ENCODE results near the gene RRP8.

Gene RRP8

DNA sequence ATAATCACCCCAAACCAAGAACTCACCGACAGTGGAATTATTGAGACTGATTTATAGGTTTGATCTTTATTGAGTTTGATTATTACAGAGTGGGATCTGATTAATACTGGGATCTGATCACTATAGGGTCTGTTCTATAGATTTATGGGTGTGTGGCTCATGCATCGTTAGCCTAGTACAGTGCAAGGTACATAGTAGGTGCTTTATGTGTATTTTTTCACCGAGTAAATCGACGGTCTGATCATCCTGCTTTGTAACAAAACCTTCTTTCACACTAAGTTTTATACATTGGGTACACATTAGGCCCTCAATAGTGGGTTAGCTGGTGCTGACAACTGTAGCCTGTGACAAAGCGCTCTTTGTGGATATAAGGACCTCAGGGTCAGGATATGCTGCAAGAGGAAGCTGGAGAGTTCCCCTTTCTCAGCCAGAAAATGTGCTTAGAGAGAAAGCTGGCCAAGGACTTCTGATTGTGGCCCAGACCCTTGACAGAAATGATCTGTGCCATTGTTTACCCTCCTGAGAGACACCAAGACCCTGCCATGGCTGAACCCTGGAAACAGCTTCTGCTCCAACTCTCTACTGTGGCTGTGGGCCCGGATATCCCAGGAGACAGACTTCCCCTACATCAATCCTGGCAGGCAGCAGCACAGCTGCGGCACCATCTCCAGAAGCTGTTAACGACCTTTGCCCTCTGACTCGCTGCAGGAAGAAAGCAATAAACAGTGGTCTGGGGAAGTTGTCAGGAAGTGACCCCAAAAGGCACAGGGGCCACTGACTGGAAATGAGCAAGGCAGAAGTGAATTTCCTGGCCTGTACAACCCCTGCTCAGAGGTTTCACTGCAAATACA lies 31.9 kb upstream of the RRP8 start:
- Histone ChIP-seq H3K4me1 (peaks cover 28 to 66% (median 48%) of the 10 kb centered on the region in 10 experiments), H3K9ac (peak overlapping the region; percentile 22 to 80 (median 66); a peak in 21 of 22 replicates), H3K27me3 (no peaks in the 10 kb centered on the region), H3K27ac (peak overlapping the region; percentile 44 to 93 (median 81); a peak in 21 of 22 replicates), H4K20me1 (peaks cover 0 to 15% (median 0%) of the 10 kb centered on the region in 11 experiments; a peak in 2 of 22 replicates), H3K4me2 (peak overlapping the region; percentile 61 to 89 (median 75)), H3K4me3 (peak overlapping the region in 2 of 10 experiments; percentile 9 to 10; a peak in 1 of 20 replicates), H3K9me3 (replicated peaks in 1 of 11) (no peaks in the 10 kb centered on the region), H3K36me3 (peaks cover 0 to 66% (median 51%) of the 10 kb centered on the region in 11 experiments; a peak in 20 of 22 replicates)
- peak in 2 of 11 experiments; percentile 11 to 46; a peak in 1 of 22 replicates for TF ChIP-seq Cebpa-rat (IDR thresholded peaks at IDR 0.05)

DNA sequence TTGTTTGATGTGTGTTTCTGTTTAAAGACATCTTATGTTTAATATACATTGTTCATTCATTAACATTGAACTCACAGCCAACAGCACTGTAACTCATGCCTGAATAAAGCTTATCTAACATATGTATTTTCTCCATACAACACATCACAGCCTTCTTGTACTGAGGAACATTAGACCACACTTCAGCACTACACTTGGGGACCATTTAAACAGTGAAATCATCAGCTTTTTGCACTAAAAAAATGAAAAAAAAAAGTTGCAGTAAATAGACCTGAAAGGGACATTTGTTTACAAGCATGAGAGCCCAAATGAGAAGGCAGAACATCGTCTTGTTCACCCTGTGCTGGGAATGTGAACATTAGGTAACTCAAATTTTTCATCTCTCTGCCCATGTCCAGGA lies 31.1 kb upstream of the RRP8 start:
- peak overlapping the region in 7 of 11 experiments; percentile 61 to 89 (median 76); a peak in 14 of 22 replicates for H3K4me2 ChIP-seq
- TF ChIP-seq Cebpa-rat (IDR thresholded peaks at IDR 0.05), result no peak

DNA sequence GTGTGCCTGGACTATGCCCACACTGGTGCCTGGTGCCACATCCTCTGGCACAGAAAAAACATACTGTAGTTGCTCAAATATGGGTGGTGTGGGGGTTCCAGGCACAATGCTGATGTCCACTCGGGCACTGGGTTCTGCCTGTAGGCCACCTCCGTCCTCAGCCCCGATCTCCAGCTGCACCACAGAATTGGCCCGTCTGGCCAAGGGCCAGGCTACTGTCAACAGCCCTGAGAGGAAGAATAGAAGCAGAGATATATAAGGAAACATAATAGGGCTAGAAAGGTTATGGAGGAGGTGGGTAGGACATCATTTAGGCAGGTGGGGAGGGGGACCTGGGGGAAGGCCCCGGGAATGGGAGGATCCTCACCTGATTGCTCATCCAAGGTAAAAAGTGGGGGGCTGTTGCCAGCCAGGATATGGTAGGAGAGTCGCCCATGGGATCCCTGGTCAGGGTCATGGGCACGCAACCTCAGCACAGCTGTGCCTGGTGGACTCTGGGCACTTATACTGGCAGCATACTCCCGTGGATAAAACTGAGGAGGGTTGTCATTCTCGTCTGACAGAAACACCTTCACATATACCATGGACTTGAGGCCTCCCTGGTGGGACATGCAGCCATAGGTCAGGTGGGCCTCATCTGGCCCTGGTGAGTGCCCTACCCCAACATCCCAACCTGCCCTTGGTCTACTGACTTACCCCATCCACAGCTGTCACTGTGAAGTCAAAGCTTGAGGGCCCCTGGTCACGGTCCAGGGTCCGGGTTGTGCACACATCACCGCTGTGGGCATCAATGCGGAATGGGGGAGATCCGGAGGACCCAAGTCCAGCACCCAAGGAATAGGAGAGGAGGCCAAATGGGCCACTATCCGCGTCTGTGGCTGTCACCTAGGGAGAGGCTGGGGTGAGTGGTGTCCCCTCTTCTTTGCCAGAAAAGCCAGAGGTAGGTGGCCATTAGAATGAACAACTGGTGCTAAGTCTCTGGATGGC lies 30.3 kb upstream of the RRP8 start:
- peak overlapping the region in 7 of 11 experiments; percentile 79 to 93 (median 90); a peak in 14 of 22 replicates for H3K27ac ChIP-seq
- H3K9me3 ChIP-seq (replicated peaks in 1 of 11), result no peaks in the 10 kb centered on the region
- peaks cover 18 to 51% (median 36%) of the 10 kb centered on the region in 10 experiments for H3K4me1 ChIP-seq
- H3K27me3 ChIP-seq, result no peaks in the 10 kb centered on the region
- H3K4me2 ChIP-seq, result peak overlapping the region in 5 of 11 experiments; percentile 3 to 81 (median 75); a peak in 8 of 22 replicates
- no peak overlapping the region for H3K4me3 ChIP-seq
- no peak for TF ChIP-seq Cebpa-rat (IDR thresholded peaks at IDR 0.05)
- H3K9ac ChIP-seq, result no peak overlapping the region
- peaks cover 0 to 5% (median 0%) of the 10 kb centered on the region in 11 experiments; a peak in 2 of 22 replicates for H4K20me1 ChIP-seq
- peaks cover 7 to 66% (median 55%) of the 10 kb centered on the region in 11 experiments; a peak in 20 of 22 replicates for H3K36me3 ChIP-seq

More for the DNA sequence above, 31.1 kb upstream of the RRP8 start:
- H3K9me3 ChIP-seq (replicated peaks in 1 of 11), result no peaks in the 10 kb centered on the region
- peaks cover 23 to 60% (median 42%) of the 10 kb centered on the region in 10 experiments for H3K4me1 ChIP-seq
- no peaks in the 10 kb centered on the region for H3K27me3 ChIP-seq
- no peak overlapping the region for H3K4me3 ChIP-seq
- H4K20me1 ChIP-seq, result peaks cover 0 to 8% (median 0%) of the 10 kb centered on the region in 11 experiments; a peak in 2 of 22 replicates
- peak overlapping the region in 9 of 11 experiments; percentile 52 to 93 (median 89); a peak in 16 of 22 replicates for H3K27ac ChIP-seq
- peak overlapping the region in 6 of 11 experiments; percentile 62 to 80 (median 74); a peak in 10 of 22 replicates for H3K9ac ChIP-seq
- H3K36me3 ChIP-seq, result peaks cover 5 to 66% (median 51%) of the 10 kb centered on the region in 11 experiments; a peak in 20 of 22 replicates

DNA sequence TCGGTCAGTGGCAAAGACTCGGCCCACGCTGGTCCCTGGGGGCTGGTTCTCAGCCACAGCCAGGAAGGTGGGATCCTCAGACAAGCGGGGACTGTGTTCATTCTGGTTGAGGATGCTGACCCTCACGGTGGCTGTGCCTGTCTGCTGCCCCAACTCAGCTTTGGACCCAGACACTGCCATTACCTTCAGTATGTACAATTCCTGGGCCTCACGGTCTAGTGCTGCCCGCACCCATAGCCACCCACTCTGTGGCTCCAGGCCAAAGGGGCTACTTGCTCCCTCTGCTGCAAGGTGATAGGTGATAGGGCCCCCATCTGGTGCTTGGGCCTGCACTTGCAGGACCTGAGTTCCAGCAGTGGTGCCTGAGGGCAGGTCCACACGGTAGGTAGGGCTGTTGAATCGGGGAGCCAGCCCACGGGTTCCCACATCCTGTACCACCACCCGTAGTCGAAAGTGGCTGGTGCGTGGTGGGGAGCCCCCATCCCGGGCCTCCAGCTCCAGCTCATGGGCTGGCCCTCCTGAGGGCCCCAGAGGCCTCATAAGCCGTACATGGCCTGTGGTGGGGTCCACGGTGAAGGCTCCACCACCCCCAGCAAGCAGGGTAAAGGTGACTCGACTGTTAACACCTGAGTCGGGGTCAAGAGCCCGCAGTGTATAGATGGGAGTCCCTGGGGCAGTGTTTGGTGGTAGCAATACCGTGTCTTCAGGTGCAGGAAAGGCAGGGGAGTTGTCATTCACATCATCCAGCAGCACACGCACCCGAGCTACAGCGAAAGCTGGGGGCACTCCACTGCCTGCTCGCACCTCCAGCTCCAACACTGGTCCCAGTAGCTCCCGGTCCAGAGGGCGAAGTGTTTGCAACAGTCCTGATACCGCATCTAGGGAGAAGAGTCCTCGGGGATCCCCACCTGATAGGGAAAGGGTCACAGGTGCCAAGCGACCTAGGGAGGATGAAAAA lies 29.0 kb upstream of the RRP8 start:
- peaks cover 0 to 5% (median 0%) of the 10 kb centered on the region in 11 experiments; a peak in 2 of 22 replicates for H4K20me1 ChIP-seq
- peak overlapping the region in 3 of 11 experiments; percentile 81 to 93 (median 92); a peak in 5 of 22 replicates for H3K27ac ChIP-seq
- no peak overlapping the region for H3K4me3 ChIP-seq
- H3K9ac ChIP-seq, result no peak overlapping the region
- no peak for TF ChIP-seq Cebpa-rat (IDR thresholded peaks at IDR 0.05)
- no peaks in the 10 kb centered on the region for H3K27me3 ChIP-seq
- H3K4me1 ChIP-seq, result peaks cover 18 to 44% (median 34%) of the 10 kb centered on the region in 10 experiments
- H3K4me2 ChIP-seq, result no peak overlapping the region
- H3K36me3 ChIP-seq, result peaks cover 7 to 68% (median 59%) of the 10 kb centered on the region in 11 experiments; a peak in 20 of 22 replicates
- no peaks in the 10 kb centered on the region for H3K9me3 ChIP-seq (replicated peaks in 1 of 11)

DNA sequence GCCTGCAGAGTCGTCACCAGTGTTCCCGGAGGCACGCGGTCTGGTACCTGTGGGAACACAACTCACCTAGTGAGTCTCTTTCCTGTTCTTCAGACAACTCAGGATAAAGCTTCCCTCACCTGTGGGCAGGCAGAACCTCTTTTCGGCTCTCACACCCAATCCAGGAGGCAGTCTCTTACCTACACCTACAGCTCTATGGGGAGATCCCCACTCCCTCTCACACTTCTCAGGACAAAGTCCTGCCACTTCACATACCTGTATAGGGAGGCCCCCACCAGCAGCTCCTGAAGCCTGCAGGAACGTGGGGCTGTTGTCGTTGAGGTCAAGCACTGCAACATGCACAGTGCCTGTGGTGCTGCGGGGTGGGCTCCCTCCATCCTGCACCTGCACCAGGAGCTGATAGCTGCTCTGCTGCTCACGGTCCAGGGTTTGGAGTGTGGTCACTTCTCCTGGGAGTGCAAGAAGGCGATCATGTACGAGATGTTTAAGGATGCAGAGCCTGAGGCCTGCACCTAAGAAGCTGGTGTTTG lies 28.0 kb upstream of the RRP8 start:
- Histone ChIP-seq H3K4me1 (peaks cover 15 to 37% (median 26%) of the 10 kb centered on the region in 10 experiments), H3K27me3 (no peaks in the 10 kb centered on the region), H3K9ac (no peak overlapping the region), H3K9me3 (replicated peaks in 1 of 11) (no peaks in the 10 kb centered on the region), H3K4me2 (no peak overlapping the region), H3K4me3 (no peak overlapping the region), H3K27ac (no peak overlapping the region), H4K20me1 (peaks cover 0 to 4% (median 0%) of the 10 kb centered on the region in 11 experiments; a peak in 3 of 22 replicates), H3K36me3 (peaks cover 7 to 78% (median 69%) of the 10 kb centered on the region in 11 experiments; a peak in 20 of 22 replicates)
- TF ChIP-seq Cebpa-rat (IDR thresholded peaks at IDR 0.05), result no peak

DNA sequence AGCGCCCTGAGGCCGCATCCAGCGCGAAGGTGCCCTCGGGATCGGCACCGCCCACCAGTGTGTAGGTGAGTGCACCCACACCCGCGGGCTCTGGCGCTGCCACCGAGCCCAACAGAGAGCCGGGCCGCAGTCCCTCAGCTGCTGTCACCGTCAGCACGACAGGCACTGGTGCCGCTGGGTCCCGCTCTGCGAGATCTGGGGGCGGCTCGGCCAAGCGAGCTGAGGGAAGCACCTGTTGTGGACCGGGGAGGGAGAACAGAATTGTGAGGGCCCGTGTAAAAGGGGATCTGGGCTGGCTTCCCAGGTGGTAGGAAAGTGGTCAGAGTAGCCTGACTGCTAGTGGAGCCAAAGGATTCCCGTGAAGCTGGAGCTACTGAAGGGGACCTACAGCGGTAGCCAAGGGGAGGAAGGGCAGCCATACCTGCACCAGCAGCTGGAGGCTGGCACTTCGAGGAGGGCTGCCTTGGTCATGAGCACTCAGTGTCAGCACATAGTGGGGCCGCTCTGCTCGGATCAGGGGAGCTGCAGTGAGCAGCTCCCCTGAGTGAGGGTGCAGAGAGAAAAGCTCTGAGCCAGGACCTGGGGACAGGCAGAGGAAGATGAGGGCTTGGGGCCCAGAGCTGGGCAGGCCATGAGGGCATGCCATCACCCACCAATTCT lies 27.3 kb upstream of the RRP8 start:
- no peak for TF ChIP-seq Cebpa-rat (IDR thresholded peaks at IDR 0.05)
- peaks cover 7 to 84% (median 75%) of the 10 kb centered on the region in 11 experiments; a peak in 21 of 22 replicates for H3K36me3 ChIP-seq
- H4K20me1 ChIP-seq, result no peaks in the 10 kb centered on the region; a peak in 2 of 22 replicates
- no peak overlapping the region for H3K9ac ChIP-seq
- no peak overlapping the region for H3K4me3 ChIP-seq
- peaks cover 9 to 30% (median 19%) of the 10 kb centered on the region in 10 experiments for H3K4me1 ChIP-seq
- no peaks in the 10 kb centered on the region for H3K9me3 ChIP-seq (replicated peaks in 1 of 11)
- H3K4me2 ChIP-seq, result no peak overlapping the region
- H3K27me3 ChIP-seq, result no peaks in the 10 kb centered on the region
- H3K27ac ChIP-seq, result no peak overlapping the region
